ENCODE results near the gene STING1.

The STING1 gene

GRCh38 chr5:139454568-139455290 is 27.8 kb downstream of the STING1 start:
- no peaks in the 10 kb centered on the region for H3K36me3 ChIP-seq (ENCODE audit: insufficient read depth, low read length)
- no peaks in the 10 kb centered on the region for H3K9me3 ChIP-seq (ENCODE audit: low read length)
- no peak overlapping the region for H3K9ac ChIP-seq (ENCODE audit: low read length)
- no peaks in the 10 kb centered on the region for H4K20me1 ChIP-seq (ENCODE audit: insufficient read depth, low read length)
- H3K79me2 ChIP-seq (ENCODE audit: insufficient read depth, low read length): no peaks in the 10 kb centered on the region
- H2AFZ ChIP-seq (ENCODE audit: low read length): no peak overlapping the region
- no peaks in the 10 kb centered on the region for H3K27me3 ChIP-seq (ENCODE audit: insufficient read depth, low read length)
- no peaks in the 10 kb centered on the region for H3F3A ChIP-seq (ENCODE audit: insufficient read depth, low read length)
- TF ChIP-seq CTCF (IDR thresholded peaks at IDR 0.05; ENCODE audit: low read length): no peak
- no peak for TF ChIP-seq EZH2 (IDR thresholded peaks at IDR 0.05; ENCODE audit: borderline replicate concordance, low read length)
- no peaks in the 10 kb centered on the region for H3K9me2 ChIP-seq (ENCODE audit: low read depth, low read length)
- H3K4me3 ChIP-seq (ENCODE audit: low read depth, low read length, poor library complexity, severe bottlenecking): no peak overlapping the region
- no peaks in the 10 kb centered on the region for H3K4me1 ChIP-seq (ENCODE audit: insufficient read depth, low read length, severe bottlenecking)
- no peak overlapping the region for H3K27ac ChIP-seq (ENCODE audit: low read depth, low read length, poor library complexity, severe bottlenecking)
- H3K4me2 ChIP-seq (ENCODE audit: low read length): no peak overlapping the region

- H3F3A ChIP-seq (ENCODE audit: insufficient read depth, low read length): no peaks in the 10 kb centered on the region
- H3K9me3 ChIP-seq (ENCODE audit: low read length): no peaks in the 10 kb centered on the region
- no peak for TF ChIP-seq CTCF (IDR thresholded peaks at IDR 0.05; ENCODE audit: low read length)
- TF ChIP-seq EZH2 (IDR thresholded peaks at IDR 0.05; ENCODE audit: borderline replicate concordance, low read length): no peak
- no peak overlapping the region for H3K4me3 ChIP-seq (ENCODE audit: low read depth, low read length, poor library complexity, severe bottlenecking)
- H3K9me2 ChIP-seq (ENCODE audit: low read depth, low read length): no peaks in the 10 kb centered on the region
- no peak overlapping the region for H3K9ac ChIP-seq (ENCODE audit: low read length)
- no peaks in the 10 kb centered on the region for H3K36me3 ChIP-seq (ENCODE audit: insufficient read depth, low read length)
- H3K79me2 ChIP-seq (ENCODE audit: insufficient read depth, low read length): no peaks in the 10 kb centered on the region
- no peak overlapping the region for H3K27ac ChIP-seq (ENCODE audit: low read depth, low read length, poor library complexity, severe bottlenecking)
- H3K4me1 ChIP-seq (ENCODE audit: insufficient read depth, low read length, severe bottlenecking): no peaks in the 10 kb centered on the region
- H4K20me1 ChIP-seq (ENCODE audit: insufficient read depth, low read length): no peaks in the 10 kb centered on the region
- no peaks in the 10 kb centered on the region for H3K27me3 ChIP-seq (ENCODE audit: insufficient read depth, low read length)
- no peak overlapping the region for H3K4me2 ChIP-seq (ENCODE audit: low read length)
- H2AFZ ChIP-seq (ENCODE audit: low read length): no peak overlapping the region
Measured at GRCh38 chr5:139453683-139454567, 28.6 kb downstream of the STING1 start.

- Histone ChIP-seq H3K79me2 (ENCODE audit: insufficient read depth, low read length) (no peaks in the 10 kb centered on the region), H3K4me1 (ENCODE audit: insufficient read depth, low read length, severe bottlenecking) (no peaks in the 10 kb centered on the region), H3K9ac (ENCODE audit: low read length) (no peak overlapping the region), H3K9me3 (ENCODE audit: low read length) (no peaks in the 10 kb centered on the region), H3K4me3 (ENCODE audit: low read depth, low read length, poor library complexity, severe bottlenecking) (no peak overlapping the region), H3K9me2 (ENCODE audit: low read depth, low read length) (no peaks in the 10 kb centered on the region), H2AFZ (ENCODE audit: low read length) (no peak overlapping the region), H3K27ac (ENCODE audit: low read depth, low read length, poor library complexity, severe bottlenecking) (no peak overlapping the region), H3K36me3 (ENCODE audit: insufficient read depth, low read length) (no peaks in the 10 kb centered on the region), H3K27me3 (ENCODE audit: insufficient read depth, low read length) (no peaks in the 10 kb centered on the region), H4K20me1 (ENCODE audit: insufficient read depth, low read length) (no peaks in the 10 kb centered on the region), H3F3A (ENCODE audit: insufficient read depth, low read length) (no peaks in the 10 kb centered on the region), H3K4me2 (ENCODE audit: low read length) (no peak overlapping the region)
- TF ChIP-seq EZH2 (IDR thresholded peaks at IDR 0.05; ENCODE audit: borderline replicate concordance, low read length) (no peak), CTCF (IDR thresholded peaks at IDR 0.05; ENCODE audit: low read length) (no peak)
Measured at GRCh38 chr5:139451878-139452660, 30.5 kb downstream of the STING1 start.
